NCI-H1694 (cell line): ENCODE results near the gene ASB18.
A peak's percentile ranks its signal among the peaks of the same experiment; 100 is the strongest.

Experiments
- DNase-seq: peaks from one replicate; lab custom pipeline; 2025; lab: John Stamatoyannopoulos, UW

The ASB18 gene

GRCh38 chr2:236173036-236173728 is 91.0 kb downstream of the ASB18 start:
- no peak for DNase-seq

GRCh38 chr2:236172255-236173035 is 91.8 kb downstream of the ASB18 start:
- no peak for DNase-seq

- DNase-seq = no peak
Measured at GRCh38 chr2:236171680-236172254, 92.4 kb downstream of the ASB18 start.

GRCh38 chr2:236171181-236171679 is 93.0 kb downstream of the ASB18 start:
- DNase-seq = no peak

GRCh38 chr2:236170590-236171165 is 93.5 kb downstream of the ASB18 start:
- no peak for DNase-seq

GRCh38 chr2:236169741-236170589 is 94.2 kb downstream of the ASB18 start:
- no peak for DNase-seq

GRCh38 chr2:236169151-236169721 is 95.0 kb downstream of the ASB18 start:
- no peak for DNase-seq

GRCh38 chr2:236168110-236169080 is 95.8 kb downstream of the ASB18 start, which contains the start of gene GBX2:
Gene GBX2, minus strand, starts transcription at chr2:236168386. Its CDS starts 415 bp downstream, at chr2:236167971.
- DNase-seq = peak; percentile 84

GRCh38 chr2:236167297-236168109 is 96.7 kb downstream of the ASB18 start:
- DNase-seq = peak; percentile 12

- peak; percentile 10 for DNase-seq
Measured at GRCh38 chr2:236166796-236167296, 97.4 kb downstream of the ASB18 start.

GRCh38 chr2:236165842-236166795 is 98.1 kb downstream of the ASB18 start:
- DNase-seq = no peak

GRCh38 chr2:236164925-236165841 is 99.0 kb downstream of the ASB18 start:
- no peak for DNase-seq

- DNase-seq = no peak
Measured at GRCh38 chr2:236164201-236164924, 99.8 kb downstream of the ASB18 start.

- DNase-seq = no peak
Measured at GRCh38 chr2:236163471-236164200, 100.6 kb downstream of the ASB18 start.

- no peak for DNase-seq
Measured at GRCh38 chr2:236162882-236163470, 101.2 kb downstream of the ASB18 start.
